A549 (cell line): Measurements from ENCODE around the gene MYDGF.

Experiments
- CTCF ChIP-seq: fragments of >200 bp; sonication (Bioruptor Twin); formaldehyde crosslinking; IDR thresholded peaks from 3 replicates; pipeline ENCODE4 v1.5.1; 2016
- E2F6 ChIP-seq: IDR thresholded peaks from 2 replicates; pipeline ENCODE4 v1.6.1; 2012; ENCODE audit warnings: low read depth, borderline replicate concordance
- SREBF2 ChIP-seq: fragments of 450-650 bp; IDR thresholded peaks from 2 replicates; pipeline ENCODE4 v1.6.1; 2014; ENCODE audit warnings: mild to moderate bottlenecking, moderate library complexity

GRCh38 chr19:4707956-4708650, 38.0 kb upstream of the MYDGF start:
- no peak for TF ChIP-seq SREBF2
- TF ChIP-seq CTCF = no peak
- TF ChIP-seq E2F6 = no peak
